H1 (cell line): ENCODE measurements around the gene SYNGR4. TPM values are rescaled to one million over a fixed set of nuclear protein-coding genes. Genes with fewer than 3 reads are reported as not detected.

ENCODE experiments used
- CHD1 ChIP-seq: IDR thresholded peaks from 2 replicates; pipeline ENCODE4 v1.6.1; 2012; ENCODE audit warnings: low read depth, low read length, improper control_type of control experiment
- CHD2 ChIP-seq: IDR thresholded peaks from 2 replicates; pipeline ENCODE4 v1.6.1; 2012; ENCODE audit warnings: low read length, improper control_type of control experiment
- CREB1 ChIP-seq: IDR thresholded peaks from 2 replicates; pipeline ENCODE4 v1.6.1; 2012; ENCODE audit warnings: inconsistent platforms
- EGR1 ChIP-seq: IDR thresholded peaks from 2 replicates; pipeline ENCODE4 v1.6.1; 2011; ENCODE audit warnings: low read depth, low read length, borderline replicate concordance
- EP300 ChIP-seq, 2 experiments: IDR thresholded peaks; 1 replicate in 1 of 2; 2 replicates in 1 of 2; pipeline ENCODE4 v1.6.1; 2011 to 2012; ENCODE audit warnings: low read depth in 2 of 2, low read length in 2 of 2, mild to moderate bottlenecking in 2 of 2, borderline replicate concordance in 1 of 2, inconsistent platforms in 1 of 2, moderate library complexity in 1 of 2
- GABPA ChIP-seq: IDR thresholded peaks from 2 replicates; pipeline ENCODE4 v1.6.1; 2011; ENCODE audit warnings: mild to moderate bottlenecking, low read length, moderate library complexity, borderline replicate concordance; ENCODE audit not compliant: insufficient read depth
- KDM1A ChIP-seq: fragments of 200-600, 300-600 bp; sonication (generic); IDR thresholded peaks from 2 replicates; pipeline ENCODE4 v1.7.1; 2016; ENCODE audit warnings: mild to moderate bottlenecking, low read length, borderline replicate concordance
- KDM5A ChIP-seq: fragments of 200-600 bp; IDR thresholded peaks from 2 replicates; pipeline ENCODE4 v1.7.1; 2012; ENCODE audit warnings: mild to moderate bottlenecking, low read length, inconsistent platforms, mixed read lengths
- RXRA ChIP-seq: IDR thresholded peaks from 2 replicates; pipeline ENCODE4 v1.6.1; 2011; ENCODE audit warnings: low read depth, mild to moderate bottlenecking, low read length, moderate library complexity; ENCODE audit not compliant: insufficient read depth
- SIN3A ChIP-seq, 2 experiments: IDR thresholded peaks in 1 of 2; conservative IDR thresholded peaks in 1 of 2; 2 replicates each; pipeline ENCODE4 v1.6.1; 2011 to 2012; ENCODE audit warnings: low read length in 2 of 2, improper control_type of control experiment in 1 of 2, low read depth in 1 of 2, mild to moderate bottlenecking in 1 of 2
- SP4 ChIP-seq: IDR thresholded peaks from 2 replicates; pipeline ENCODE4 v1.6.1; 2012; ENCODE audit warnings: low read length, inconsistent platforms
- TAF7 ChIP-seq: optimal IDR thresholded peaks from 2 replicates; pipeline ENCODE3; 2011; ENCODE audit warnings: low read depth, mild to moderate bottlenecking, inconsistent platforms, low read length, moderate library complexity, borderline replicate concordance
- TBP ChIP-seq: IDR thresholded peaks from 2 replicates; pipeline ENCODE4 v1.6.1; 2011; ENCODE audit warnings: low read depth, low read length, improper control_type of control experiment
- TCF12 ChIP-seq: IDR thresholded peaks from 2 replicates; pipeline ENCODE4 v1.6.1; 2011; ENCODE audit warnings: low read depth, mild to moderate bottlenecking, low read length
- polyA plus RNA-seq, 7 experiments: library from polyadenylated mRNA; depleted of rRNA in 3 of 7; stranded (reverse) in 5 of 7; unstranded in 2 of 7; fragments of >200 nt in 5 of 7; fragments of 200-250 nt in 2 of 7; gene quantifications; 1 replicate in 5 of 7; 2 replicates in 1 of 7; 4 replicates in 1 of 7; pipeline versions ENCODE4 v1.2.1 to v1.2.3, GENCODE V29; 2011 to 2013; ENCODE audit warnings: missing spikeins in 2 of 7, mixed read lengths in 2 of 7
- total RNA-seq: library from RNA; stranded (reverse); fragmentation: NEBNext Ultra II Directional; extraction: Animal tissue kit (Norgen Biotek cat#: 25700); gene quantifications from 2 replicates; pipeline ENCODE4 v1.2.1, GENCODE V29; 2021
- TF ChIP-seq, protein P1 (sequence below): IDR thresholded peaks from 2 replicates; pipeline ENCODE4 v1.6.1; 2011; ENCODE audit warnings: low read length, improper control_type of control experiment
- TF ChIP-seq, protein P2 (sequence below): IDR thresholded peaks from 2 replicates; pipeline ENCODE4 v1.6.1; 2011; ENCODE audit warnings: low read depth, mild to moderate bottlenecking, low read length; ENCODE audit not compliant: insufficient read depth

Gene SYNGR4
- total and polyA plus RNA-seq, 2 of the 8 experiments (the other 6 are each of a cell fraction or from before 2014, with no cell fraction given) = 0.41 TPM; not detected in 1

DNA sequence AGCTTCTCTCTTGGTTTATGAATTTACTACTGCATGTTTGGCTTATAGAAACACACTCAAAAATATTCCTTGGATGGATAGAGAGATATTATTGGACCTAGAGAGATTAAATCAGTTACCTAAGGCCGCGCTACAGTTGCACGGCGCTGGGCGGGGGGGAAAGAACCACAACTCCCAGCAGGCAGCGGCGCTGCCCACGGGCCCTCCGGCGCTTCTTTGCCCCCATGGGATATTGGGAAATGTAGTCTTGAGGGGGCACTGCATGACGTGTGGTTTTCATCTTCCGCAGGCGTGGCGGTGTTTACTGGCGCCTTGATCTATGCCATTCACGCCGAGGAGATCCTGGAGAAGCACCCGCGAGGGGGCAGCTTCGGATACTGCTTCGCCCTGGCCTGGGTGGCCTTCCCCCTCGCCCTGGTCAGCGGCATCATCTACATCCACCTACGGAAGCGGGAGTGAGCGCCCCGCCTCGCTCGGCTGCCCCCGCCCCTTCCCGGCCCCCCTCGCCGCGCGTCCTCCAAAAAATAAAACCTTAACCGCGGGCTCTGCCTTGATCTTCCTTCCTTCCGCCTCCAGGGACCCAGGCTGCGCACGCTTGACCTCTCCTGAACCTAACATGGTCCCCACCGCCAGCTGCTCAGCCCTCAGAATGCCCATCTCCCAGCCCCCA, 34.0 kb upstream of the SYNGR4 start (continued):
- TF ChIP-seq RXRA (no peak), CREB1 (peak; percentile 84), TCF12 (no peak), CHD1 (no peak), TAF7 (no peak), EP300 (IDR thresholded peaks at IDR 0.05; ENCODE audit: borderline replicate concordance in 1 of 2, low read depth in 2 of 2, low read length in 2 of 2) (no peak), SIN3A (conservative IDR thresholded peaks at IDR 0.05 in 1 of 2, IDR thresholded peaks at IDR 0.05 in 1 of 2; ENCODE audit: low read depth in 1 of 2, low read length in 2 of 2) (peak in 1 of 2 experiments; percentile 79; a peak in 1 of 4 replicates), EGR1 (no peak), KDM5A (no peak), SP4 (no peak), KDM1A (no peak), TBP (peak; percentile 36; the same call in 1 of the 2 replicates), CHD2 (peak; percentile 64), GABPA (no peak)
- TF ChIP-seq, protein P1, sequence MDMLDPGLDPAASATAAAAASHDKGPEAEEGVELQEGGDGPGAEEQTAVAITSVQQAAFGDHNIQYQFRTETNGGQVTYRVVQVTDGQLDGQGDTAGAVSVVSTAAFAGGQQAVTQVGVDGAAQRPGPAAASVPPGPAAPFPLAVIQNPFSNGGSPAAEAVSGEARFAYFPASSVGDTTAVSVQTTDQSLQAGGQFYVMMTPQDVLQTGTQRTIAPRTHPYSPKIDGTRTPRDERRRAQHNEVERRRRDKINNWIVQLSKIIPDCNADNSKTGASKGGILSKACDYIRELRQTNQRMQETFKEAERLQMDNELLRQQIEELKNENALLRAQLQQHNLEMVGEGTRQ = no peak
- TF ChIP-seq, protein P2, sequence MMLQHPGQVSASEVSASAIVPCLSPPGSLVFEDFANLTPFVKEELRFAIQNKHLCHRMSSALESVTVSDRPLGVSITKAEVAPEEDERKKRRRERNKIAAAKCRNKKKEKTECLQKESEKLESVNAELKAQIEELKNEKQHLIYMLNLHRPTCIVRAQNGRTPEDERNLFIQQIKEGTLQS = 0 out of 2 replicates have a peak, but pooled peaks have one; percentile 34
